Islet of Langerhans (tissue), 1 donor: Measurements from ENCODE around the gene SYT1.

ENCODE experiments used
- FAIRE-seq: peaks from one replicate; lab custom pipeline; 2011; peaks lifted over from hg19 to GRCh38; lab: Jason Lieb, UNC

The SYT1 gene

GRCh38 chr12:79058342-79058741 lies 193.8 kb downstream of the SYT1 start:
- no peak for FAIRE-seq

- no peak for FAIRE-seq
Observed at GRCh38 chr12:79059557-79059956, 195.0 kb downstream of the SYT1 start.

GRCh38 chr12:79063258-79063657 lies 198.7 kb downstream of the SYT1 start:
- FAIRE-seq: no peak

- FAIRE-seq: no peak
Observed at GRCh38 chr12:79067977-79068376, 203.4 kb downstream of the SYT1 start.

- no peak for FAIRE-seq
Observed at GRCh38 chr12:79069009-79069408, 204.4 kb downstream of the SYT1 start.

DNA sequence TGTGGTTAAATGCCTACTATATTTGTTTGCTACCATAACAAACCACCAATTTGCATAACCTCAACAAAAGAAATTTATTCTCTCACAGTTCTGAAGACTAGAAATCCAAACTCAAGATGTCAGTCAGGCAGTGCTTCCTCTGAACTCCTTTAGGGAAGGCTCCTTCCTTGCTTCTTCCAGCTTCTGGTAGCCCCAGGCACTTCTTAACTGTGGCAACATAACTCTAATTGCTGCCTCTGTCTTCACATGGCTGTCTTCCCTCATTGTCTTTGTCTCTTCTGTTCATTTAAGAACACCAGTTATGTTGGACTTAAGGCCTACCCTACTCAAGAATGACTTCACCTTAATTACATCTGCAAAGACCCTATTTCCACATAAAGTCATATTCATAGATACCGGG lies 206.9 kb downstream of the SYT1 start:
- FAIRE-seq: no peak

DNA sequence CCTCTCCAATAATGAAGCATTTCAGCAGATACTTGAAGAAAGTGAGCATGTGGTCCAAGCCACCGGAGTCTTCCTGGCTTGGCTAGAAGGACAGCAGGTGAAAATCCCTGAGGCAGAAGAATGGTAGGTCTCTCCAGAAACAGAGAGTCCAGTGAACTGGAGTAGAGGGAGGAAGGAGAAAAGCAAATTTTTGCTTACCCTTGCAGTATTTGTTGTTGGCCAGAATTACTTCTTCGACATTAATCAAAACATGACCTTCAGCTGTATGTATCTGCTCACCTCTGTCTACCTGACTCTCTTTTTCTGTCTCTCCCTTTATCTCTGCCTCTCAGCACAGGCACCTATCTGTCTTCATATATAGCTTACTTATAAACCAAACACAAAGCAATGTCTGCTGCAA lies 208.9 kb downstream of the SYT1 start:
- no peak for FAIRE-seq

- FAIRE-seq: no peak
Observed at GRCh38 chr12:79082595-79082994, 218.0 kb downstream of the SYT1 start.

DNA sequence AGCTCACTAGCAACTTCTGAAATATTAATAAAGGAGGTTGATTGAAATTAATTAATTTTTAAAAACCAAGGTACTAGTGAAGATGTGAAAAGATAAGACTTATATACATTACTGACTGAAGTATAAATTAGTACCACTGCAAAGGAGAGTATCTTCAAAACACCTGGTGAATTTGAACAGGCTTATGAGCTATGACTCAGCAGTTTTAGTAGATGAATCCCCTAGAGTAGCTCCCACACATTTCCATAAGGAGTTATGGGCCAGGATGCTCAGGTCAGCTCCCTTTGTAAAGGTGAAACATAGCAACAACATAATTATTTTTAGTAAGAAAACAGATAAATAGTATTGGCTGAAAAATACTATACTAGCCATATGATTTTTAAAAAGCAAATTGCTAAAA lies 218.6 kb downstream of the SYT1 start:
- no peak for FAIRE-seq

DNA sequence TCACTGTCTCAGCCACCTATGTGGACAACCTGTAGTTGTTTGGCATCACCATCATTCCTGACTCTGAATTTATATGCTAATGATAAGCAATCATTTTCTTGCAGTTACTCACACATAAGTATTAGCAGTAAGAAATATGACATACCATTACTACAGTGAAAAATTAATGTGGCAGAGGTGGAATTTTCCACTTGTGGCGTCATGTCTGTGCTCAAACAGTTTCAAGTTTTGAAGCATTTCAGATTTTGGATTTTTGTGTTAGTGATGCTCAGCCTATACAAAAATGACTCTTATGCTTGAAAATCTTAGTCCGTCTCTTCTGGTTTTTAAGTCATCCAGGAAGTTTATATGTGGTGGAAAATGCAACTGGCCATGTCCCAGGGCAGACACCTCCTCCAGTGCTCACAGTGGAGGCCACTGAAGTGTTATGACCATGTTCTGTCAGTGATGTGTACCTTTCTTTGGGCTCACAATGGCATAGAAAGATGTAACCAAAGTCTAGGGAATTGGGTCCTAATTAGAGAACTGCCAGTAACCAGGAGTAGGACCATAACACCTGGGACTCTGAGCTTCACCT lies 220.6 kb downstream of the SYT1 start:
- FAIRE-seq: no peak

GRCh38 chr12:79086541-79087296 lies 222.1 kb downstream of the SYT1 start:
- FAIRE-seq: no peak

DNA sequence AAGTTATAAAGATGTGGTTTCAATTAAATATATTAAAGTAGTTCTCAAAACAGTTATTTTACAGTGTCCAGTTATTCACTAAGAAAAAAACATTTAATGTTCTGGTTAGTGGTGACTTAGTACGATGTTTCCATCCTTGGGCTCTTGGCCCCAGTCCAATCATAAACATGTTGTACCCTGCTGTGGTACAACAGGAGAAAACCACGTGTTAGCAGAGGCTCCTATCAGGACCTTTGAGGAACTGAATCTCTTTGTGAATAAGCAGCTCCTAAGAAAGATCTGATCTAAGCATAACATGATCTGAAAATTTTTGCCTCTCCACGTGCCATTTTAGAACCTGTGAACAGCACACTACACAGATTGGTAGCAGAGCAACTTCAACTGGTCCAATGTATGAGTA lies 234.0 kb downstream of the SYT1 start:
- no peak for FAIRE-seq

- FAIRE-seq: no peak
Observed at GRCh38 chr12:79108962-79109361, 244.4 kb downstream of the SYT1 start.

GRCh38 chr12:79114896-79115295 lies 250.3 kb downstream of the SYT1 start:
- FAIRE-seq: no peak

DNA sequence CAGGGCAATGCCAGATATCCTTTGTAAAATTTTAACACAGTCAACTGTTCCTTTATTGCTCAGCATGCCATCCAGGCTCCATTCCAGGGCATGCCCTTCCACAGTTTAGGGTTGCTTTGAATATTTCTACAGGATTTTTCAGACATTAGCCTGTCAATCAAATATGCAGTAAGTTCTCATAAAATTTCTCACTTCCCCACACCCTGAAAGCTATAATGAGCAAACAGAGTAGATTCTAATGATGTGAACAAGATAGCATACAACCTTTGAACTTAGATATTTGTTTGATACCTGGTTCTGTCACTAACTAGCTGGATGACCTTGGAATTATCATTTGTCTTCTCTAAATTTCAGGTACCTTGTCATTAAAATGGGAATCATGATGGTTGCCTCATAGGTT lies 251.2 kb downstream of the SYT1 start:
- FAIRE-seq: no peak

- FAIRE-seq: no peak
Observed at GRCh38 chr12:79119796-79120195, 255.2 kb downstream of the SYT1 start.

DNA sequence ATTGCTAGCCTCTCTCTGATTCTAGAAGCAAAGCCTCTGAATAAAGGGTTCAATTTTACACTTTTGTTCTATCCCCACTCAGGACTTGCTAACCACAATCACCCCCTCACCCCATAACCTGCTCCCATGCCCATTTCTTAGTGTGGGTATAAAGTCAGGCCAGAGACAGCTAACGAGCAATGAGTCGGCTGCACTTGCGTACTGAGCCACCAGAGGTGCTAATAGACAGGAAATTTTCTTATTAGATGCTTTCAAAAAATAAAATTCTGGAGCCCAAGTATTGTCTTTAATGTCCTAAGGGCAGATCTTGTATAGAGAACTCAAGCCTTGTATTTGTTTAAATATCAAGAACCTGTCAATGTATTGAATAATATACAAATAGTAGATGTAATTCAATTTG lies 256.9 kb downstream of the SYT1 start:
- no peak for FAIRE-seq

DNA sequence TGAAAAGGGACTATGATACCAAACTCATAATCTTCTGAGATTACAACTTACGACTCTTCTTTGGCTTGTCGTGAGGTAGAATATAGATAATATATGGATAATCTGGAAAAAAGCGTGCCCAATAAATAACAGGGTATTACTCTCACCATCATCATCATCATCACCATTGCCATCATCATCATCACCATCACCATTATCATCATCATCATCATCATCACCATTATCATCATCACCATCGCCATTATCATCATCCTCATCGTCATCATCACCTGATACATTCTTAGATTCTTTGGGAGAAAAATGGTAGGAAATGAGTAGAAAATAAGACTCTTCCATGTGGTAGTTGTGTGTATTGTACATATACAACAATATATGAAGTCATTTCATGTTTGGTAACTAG lies 259.8 kb downstream of the SYT1 start:
- no peak for FAIRE-seq

DNA sequence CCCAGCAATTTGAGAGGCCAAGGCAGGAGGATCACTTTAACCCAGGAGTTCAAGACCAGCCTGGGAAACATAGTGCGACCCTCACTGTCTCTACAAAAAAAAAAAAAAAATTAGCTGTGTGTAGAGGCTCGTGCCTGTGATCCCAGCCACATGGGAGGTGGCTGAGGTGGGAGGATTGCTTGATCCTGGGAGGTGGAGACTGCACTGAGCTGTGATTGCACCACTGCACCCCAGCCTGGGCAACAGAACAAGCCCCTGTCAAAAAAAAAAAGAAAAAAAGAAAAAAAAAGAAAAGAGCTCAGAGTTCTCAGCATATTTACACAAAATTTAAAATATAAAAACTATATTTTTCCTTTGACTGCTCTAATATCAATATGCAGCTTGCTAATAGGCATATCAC lies 260.8 kb downstream of the SYT1 start:
- no peak for FAIRE-seq

- FAIRE-seq: no peak
Observed at GRCh38 chr12:79127271-79127751, 262.7 kb downstream of the SYT1 start.

DNA sequence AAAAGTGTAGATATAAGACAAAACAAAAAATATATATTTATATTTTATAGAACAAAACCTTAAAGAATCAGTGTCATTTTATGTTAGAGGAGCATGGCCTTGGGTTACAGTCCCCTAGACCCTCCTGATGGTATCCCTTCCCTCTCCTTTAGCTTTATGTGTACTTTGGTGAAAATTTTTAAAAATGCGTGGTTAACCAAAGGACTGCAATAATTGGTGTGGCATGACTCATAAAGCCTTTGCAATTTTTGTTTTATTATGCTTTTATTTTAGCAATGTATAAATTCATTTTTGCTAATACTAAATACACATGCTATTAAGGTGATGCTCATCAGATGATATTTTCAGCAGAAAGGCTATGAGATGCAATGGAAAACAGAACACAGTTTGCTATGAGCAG lies 264.4 kb downstream of the SYT1 start:
- FAIRE-seq: no peak

- FAIRE-seq: no peak
Observed at GRCh38 chr12:79138872-79139271, 274.3 kb downstream of the SYT1 start.

GRCh38 chr12:79140711-79141110 lies 276.1 kb downstream of the SYT1 start:
- FAIRE-seq: no peak

- no peak for FAIRE-seq
Observed at GRCh38 chr12:79141776-79142175, 277.2 kb downstream of the SYT1 start.
